HEK293 (cell line): Measurements from ENCODE around the gene VANGL1.

Experiments used
- CTCF ChIA-PET: fragments of 350-600 bp; formaldehyde crosslinking; extraction: SDS; loops from one replicate; lab custom pipeline; 2021; ENCODE audit warnings: antibody characterized with exemption; lab: Yijun Ruan, JAX
- POLR2A ChIA-PET: fragments of 300-600 bp; formaldehyde crosslinking; extraction: SDS; loops from one replicate; lab custom pipeline; 2020; ENCODE audit warnings: antibody characterized with exemption, inconsistent platforms; lab: Yijun Ruan, JAX
- H3K27ac ChIP-seq: fragments of 200-500 bp; sonication (Bioruptor generic); 2 replicates; pipeline ENCODE4 v1.5.1; 2014; ENCODE audit warnings: low read depth, low read length, control low read depth, inconsistent platforms; ENCODE audit errors: extremely low read depth
- H3K36me3 ChIP-seq, 2 experiments: fragments of 200-500 bp in 1 of 2; sonication (Bioruptor generic) in 1 of 2; 1 replicate in 1 of 2; 2 replicates in 1 of 2; pipeline ENCODE4 v1.5.1; 2014 to 2017; ENCODE audit warnings: inconsistent platforms in 2 of 2, low read length in 2 of 2; ENCODE audit not compliant: control insufficient read depth in 2 of 2, insufficient read depth in 1 of 2
- H3K4me1 ChIP-seq: fragments of 200-500 bp; sonication (Bioruptor generic); 2 replicates; pipeline ENCODE4 v1.5.1; 2014; ENCODE audit warnings: mild to moderate bottlenecking, low read length, inconsistent platforms; ENCODE audit not compliant: control insufficient read depth, insufficient read depth
- H3K4me3 ChIP-seq: 2 replicates; pipeline ENCODE4 v1.5.1; 2011; ENCODE audit warnings: low read depth, mild to moderate bottlenecking, control low read depth, low read length, moderate library complexity
- H3K9me3 ChIP-seq: fragments of 200-500 bp; sonication (Bioruptor generic); 2 replicates; pipeline ENCODE4 v1.5.1; 2014; ENCODE audit warnings: low read depth, low read length, inconsistent platforms; ENCODE audit not compliant: control insufficient read depth, insufficient read depth
- HOXA7 ChIP-seq: sonication (generic); formaldehyde crosslinking; IDR thresholded peaks from 2 replicates; pipeline ENCODE4 v1.8.1; 2022; ENCODE audit warnings: missing genetic modification reagents, borderline replicate concordance
- HOXC10 ChIP-seq: sonication (generic); formaldehyde crosslinking; IDR thresholded peaks from 2 replicates; pipeline ENCODE4 v1.8.1; 2023; ENCODE audit warnings: mild to moderate bottlenecking, missing genetic modification reagents
- KLF16 ChIP-seq: fragments of 450-650 bp; formaldehyde crosslinking; IDR thresholded peaks from 2 replicates; pipeline ENCODE4 v1.5.1; 2017; ENCODE audit warnings: missing biosample characterization, missing genetic modification characterization
- MZF1 ChIP-seq: fragments of 450-650 bp; formaldehyde crosslinking; IDR thresholded peaks from 2 replicates; pipeline ENCODE4 v1.5.1; 2017; ENCODE audit warnings: missing biosample characterization, missing genetic modification characterization, borderline replicate concordance
- PBX3 ChIP-seq: sonication (generic); formaldehyde crosslinking; IDR thresholded peaks from 2 replicates; pipeline ENCODE4 v1.8.1; 2022; ENCODE audit warnings: mild to moderate bottlenecking, moderate library complexity, missing genetic modification reagents
- RBAK ChIP-seq: fragments of 450-650 bp; formaldehyde crosslinking; IDR thresholded peaks from 2 replicates; pipeline ENCODE4 v1.5.1; 2016; ENCODE audit warnings: missing biosample characterization, missing genetic modification characterization
- YY2 ChIP-seq: fragments of 450-650 bp; formaldehyde crosslinking; IDR thresholded peaks from 2 replicates; pipeline ENCODE4 v1.5.1; 2016; ENCODE audit warnings: missing biosample characterization, missing genetic modification characterization
- ZBTB26 ChIP-seq: fragments of 450-650 bp; formaldehyde crosslinking; optimal IDR thresholded peaks from 2 replicates; pipeline ENCODE3; 2016; ENCODE audit warnings: missing biosample characterization, mild to moderate bottlenecking, missing genetic modification characterization
- ZBTB8A ChIP-seq: fragments of 450-650 bp; formaldehyde crosslinking; IDR thresholded peaks from 2 replicates; pipeline ENCODE4 v1.5.1; 2016; ENCODE audit warnings: missing biosample characterization, missing genetic modification characterization
- ZNF146 ChIP-seq: fragments of 450-650 bp; formaldehyde crosslinking; IDR thresholded peaks from 2 replicates; pipeline ENCODE4 v1.5.1; 2016; ENCODE audit warnings: missing biosample characterization, missing genetic modification characterization
- ZNF169 ChIP-seq: fragments of 450-650 bp; formaldehyde crosslinking; IDR thresholded peaks from 2 replicates; pipeline ENCODE4 v1.5.1; 2016; ENCODE audit warnings: missing biosample characterization, missing genetic modification characterization
- ZNF2 ChIP-seq: fragments of 450-650 bp; formaldehyde crosslinking; IDR thresholded peaks from 2 replicates; pipeline ENCODE4 v1.5.1; 2016; ENCODE audit warnings: missing biosample characterization, missing genetic modification characterization
- ZNF202 ChIP-seq: fragments of 450-650 bp; formaldehyde crosslinking; IDR thresholded peaks from 2 replicates; pipeline ENCODE4 v1.5.1; 2016; ENCODE audit warnings: missing biosample characterization, missing genetic modification characterization, borderline replicate concordance
- ZNF239 ChIP-seq: fragments of 450-650 bp; formaldehyde crosslinking; IDR thresholded peaks from 2 replicates; pipeline ENCODE4 v1.5.1; 2016; ENCODE audit warnings: missing biosample characterization, missing genetic modification characterization
- ZNF26 ChIP-seq: fragments of 450-650 bp; formaldehyde crosslinking; IDR thresholded peaks from 2 replicates; pipeline ENCODE4 v1.5.1; 2016; ENCODE audit warnings: missing biosample characterization, missing genetic modification characterization
- ZNF266 ChIP-seq: fragments of 450-650 bp; formaldehyde crosslinking; IDR thresholded peaks from 2 replicates; pipeline ENCODE4 v1.5.1; 2016; ENCODE audit warnings: missing biosample characterization, missing genetic modification characterization, low read depth
- ZNF311 ChIP-seq: fragments of 450-650 bp; formaldehyde crosslinking; IDR thresholded peaks from 2 replicates; pipeline ENCODE4 v1.5.1; 2017; ENCODE audit warnings: missing biosample characterization, missing genetic modification characterization, borderline replicate concordance
- ZNF391 ChIP-seq: fragments of 450-650 bp; formaldehyde crosslinking; IDR thresholded peaks from 2 replicates; pipeline ENCODE4 v1.5.1; 2016; ENCODE audit warnings: low read depth, missing biosample characterization, missing genetic modification characterization, borderline replicate concordance
- ZNF426 ChIP-seq: fragments of 450-650 bp; formaldehyde crosslinking; IDR thresholded peaks from 2 replicates; pipeline ENCODE4 v1.5.1; 2017; ENCODE audit warnings: missing biosample characterization, missing genetic modification characterization, mild to moderate bottlenecking, inconsistent platforms, moderate library complexity
- ZNF521 ChIP-seq: fragments of 450-650 bp; formaldehyde crosslinking; IDR thresholded peaks from 2 replicates; pipeline ENCODE4 v1.5.1; 2017; ENCODE audit warnings: missing biosample characterization, mild to moderate bottlenecking, missing genetic modification characterization
- ZNF549 ChIP-seq: fragments of 450-650 bp; IDR thresholded peaks from 2 replicates; pipeline ENCODE4 v1.5.1; 2018; ENCODE audit warnings: missing biosample characterization, missing genetic modification characterization, mild to moderate bottlenecking, inconsistent platforms, moderate library complexity
- ZNF585B ChIP-seq: fragments of 450-650 bp; formaldehyde crosslinking; IDR thresholded peaks from 2 replicates; pipeline ENCODE4 v1.5.1; 2016; ENCODE audit warnings: missing biosample characterization, missing genetic modification characterization
- ZNF623 ChIP-seq: fragments of 450-650 bp; formaldehyde crosslinking; IDR thresholded peaks from 2 replicates; pipeline ENCODE4 v1.5.1; 2016; ENCODE audit warnings: missing biosample characterization, missing genetic modification characterization
- ZNF624 ChIP-seq: fragments of 450-650 bp; formaldehyde crosslinking; IDR thresholded peaks from 2 replicates; pipeline ENCODE4 v1.5.1; 2017; ENCODE audit warnings: missing biosample characterization, missing genetic modification characterization
- ZNF707 ChIP-seq: fragments of 450-650 bp; formaldehyde crosslinking; IDR thresholded peaks from 2 replicates; pipeline ENCODE4 v1.5.1; 2016; ENCODE audit warnings: missing biosample characterization, missing genetic modification characterization
- ZNF76 ChIP-seq: fragments of 450-650 bp; formaldehyde crosslinking; IDR thresholded peaks from 2 replicates; pipeline ENCODE4; 2016; ENCODE audit warnings: low read depth, missing biosample characterization, missing genetic modification characterization, borderline replicate concordance
- ZNF776 ChIP-seq: fragments of 450-650 bp; formaldehyde crosslinking; IDR thresholded peaks from 2 replicates; pipeline ENCODE4 v1.5.0; 2017; ENCODE audit warnings: missing biosample characterization, missing genetic modification characterization, borderline replicate concordance
- ZNF837 ChIP-seq: fragments of 450-650 bp; formaldehyde crosslinking; IDR thresholded peaks from 2 replicates; pipeline ENCODE4 v1.5.1; 2016; ENCODE audit warnings: missing biosample characterization, missing genetic modification characterization
- ZSCAN18 ChIP-seq: fragments of 450-650 bp; formaldehyde crosslinking; IDR thresholded peaks from 2 replicates; pipeline ENCODE4 v1.5.1; 2016; ENCODE audit warnings: missing biosample characterization, missing genetic modification characterization
- ZSCAN30 ChIP-seq: fragments of 450-650 bp; IDR thresholded peaks from 2 replicates; pipeline ENCODE4 v1.5.1; 2018; ENCODE audit warnings: missing biosample characterization, mild to moderate bottlenecking, missing genetic modification characterization, moderate library complexity

The VANGL1 gene

GRCh38 chr1:115661157-115661556 is 19.4 kb downstream of the VANGL1 start:
- POLR2A ChIA-PET, result no interaction called here
- no peak for TF ChIP-seq ZBTB26 (tag by site-specific recombination)
- no peak for TF ChIP-seq ZSCAN18 (tag by site-specific recombination)
- no peak for TF ChIP-seq ZNF624 (tag by site-specific recombination)
- TF ChIP-seq YY2 (tag by site-specific recombination), result no peak
- no peak for TF ChIP-seq ZNF239 (tag by site-specific recombination)
- no peak for TF ChIP-seq KLF16 (tag by site-specific recombination)
- TF ChIP-seq ZBTB8A, result no peak
- TF ChIP-seq ZNF311 (tag by site-specific recombination), result no peak
- TF ChIP-seq ZNF707 (tag by site-specific recombination), result no peak
- TF ChIP-seq ZNF776, result no peak
- no peak for TF ChIP-seq ZNF585B (tag by site-specific recombination)
- TF ChIP-seq ZNF837 (tag by site-specific recombination), result no peak
- no peak for TF ChIP-seq ZNF26
- TF ChIP-seq ZNF521 (tag by site-specific recombination), result no peak
- no peak for TF ChIP-seq ZSCAN30
- TF ChIP-seq ZNF2 (tag by site-specific recombination), result no peak
- no peak for TF ChIP-seq ZNF169 (tag by site-specific recombination)
- no peak for TF ChIP-seq ZNF426
- TF ChIP-seq RBAK (tag by site-specific recombination), result no peak
- TF ChIP-seq, all 188 proteins: peak for 0
- CTCF ChIA-PET, result interaction anchor here (0.6 to 1.7 kb wide), 3 partner anchors 16 to 53 kb away, joined by 3 to 5 read pairs (median 3); no protein-coding TSS in a partner anchor

GRCh38 chr1:115665319-115666096 is 23.7 kb downstream of the VANGL1 start:
- Histone ChIP-seq H3K4me1 (peaks cover 4% of the 10 kb centered on the region), H3K27ac (no peak overlapping the region), H3K36me3 (peaks cover 0 to 73% of the 10 kb centered on the region in 2 experiments; a peak in 2 of 3 replicates), H3K9me3 (no peaks in the 10 kb centered on the region), H3K4me3 (no peak overlapping the region)
- CTCF ChIA-PET, result no interaction called here
- POLR2A ChIA-PET, result no interaction called here
- TF ChIP-seq MZF1, result no peak
- TF ChIP-seq ZNF311 (tag by site-specific recombination), result no peak
- TF ChIP-seq ZNF266, result no peak
- TF ChIP-seq ZNF623 (tag by site-specific recombination), result no peak
- TF ChIP-seq HOXC10 (CRISPR knock-in tag), result no peak
- TF ChIP-seq ZNF202 (tag by site-specific recombination), result no peak
- TF ChIP-seq ZNF549, result no peak
- TF ChIP-seq ZNF391 (tag by site-specific recombination), result no peak
- no peak for TF ChIP-seq ZNF426
- no peak for TF ChIP-seq ZNF76
- TF ChIP-seq HOXA7 (CRISPR knock-in tag), result no peak
- TF ChIP-seq PBX3, result no peak
- no peak for TF ChIP-seq ZNF146 (tag by site-specific recombination)

More at GRCh38 chr1:115661157-115661556, 19.4 kb downstream of the VANGL1 start:
- H3K36me3 ChIP-seq, result peaks cover 7 to 74% of the 10 kb centered on the region in 2 experiments; a peak in 2 of 3 replicates
- H3K9me3 ChIP-seq, result no peaks in the 10 kb centered on the region
- no peaks in the 10 kb centered on the region for H3K4me1 ChIP-seq
- H3K4me3 ChIP-seq, result no peak overlapping the region
- H3K27ac ChIP-seq, result no peak overlapping the region
